NCI-H1436 (cell line): ENCODE measurements around the gene PDXDC1.
A peak's percentile ranks its signal among the peaks of the same experiment; 100 is the strongest.
"Not testable (repeated sequence)": the region's sequence is repeated elsewhere in the genome, so short reads cannot be mapped to it uniquely, and the experiment has no call there.

Experiments used
- DNase-seq: peaks from one replicate; lab custom pipeline; 2025; lab: John Stamatoyannopoulos, UW

The PDXDC1 gene

GRCh38 chr16:15016951-15017580, 42.2 kb downstream of the PDXDC1 start:
- DNase-seq: not testable (repeated sequence)

GRCh38 chr16:15021429-15021828, 46.6 kb downstream of the PDXDC1 start:
- not testable (repeated sequence) for DNase-seq

- peak; percentile 42 for DNase-seq
Measured at GRCh38 chr16:15022194-15022593, 47.4 kb downstream of the PDXDC1 start.

GRCh38 chr16:15023381-15024077, 48.7 kb downstream of the PDXDC1 start:
- DNase-seq: not testable (repeated sequence)

- not testable (repeated sequence) for DNase-seq
Measured at GRCh38 chr16:15024858-15025199, 50.0 kb downstream of the PDXDC1 start.

- DNase-seq: not testable (repeated sequence)
Measured at GRCh38 chr16:15025234-15025951, 50.6 kb downstream of the PDXDC1 start.

- not testable (repeated sequence) for DNase-seq
Measured at GRCh38 chr16:15027051-15027450, 52.2 kb downstream of the PDXDC1 start.

- not testable (repeated sequence) for DNase-seq
Measured at GRCh38 chr16:15027503-15028344, 52.9 kb downstream of the PDXDC1 start.

GRCh38 chr16:15028345-15028715, 53.5 kb downstream of the PDXDC1 start:
- DNase-seq: not testable (repeated sequence)

- not testable (repeated sequence) for DNase-seq
Measured at GRCh38 chr16:15028801-15029698, 54.2 kb downstream of the PDXDC1 start.

- DNase-seq: not testable (repeated sequence)
Measured at GRCh38 chr16:15029749-15030148, 54.9 kb downstream of the PDXDC1 start.

- no peak for DNase-seq
Measured at GRCh38 chr16:15031179-15031578, 56.4 kb downstream of the PDXDC1 start.

GRCh38 chr16:15031586-15031985, 56.8 kb downstream of the PDXDC1 start:
- no peak for DNase-seq

GRCh38 chr16:15032547-15033308, 57.9 kb downstream of the PDXDC1 start:
- DNase-seq: no peak

GRCh38 chr16:15033309-15033707, 58.5 kb downstream of the PDXDC1 start:
- DNase-seq: no peak

- DNase-seq: no peak
Measured at GRCh38 chr16:15034266-15035162, 59.7 kb downstream of the PDXDC1 start.

GRCh38 chr16:15035163-15035729, 60.4 kb downstream of the PDXDC1 start:
- DNase-seq: no peak

GRCh38 chr16:15037003-15037402, 62.2 kb downstream of the PDXDC1 start:
- DNase-seq: no peak

GRCh38 chr16:15037745-15038144, 62.9 kb downstream of the PDXDC1 start:
- no peak for DNase-seq
